ENCODE results near the gene CNOT11.
"Not testable (repeated sequence)": the region's sequence is repeated elsewhere in the genome, so short reads cannot be mapped to it uniquely, and the experiment has no call there.

The CNOT11 gene

DNA sequence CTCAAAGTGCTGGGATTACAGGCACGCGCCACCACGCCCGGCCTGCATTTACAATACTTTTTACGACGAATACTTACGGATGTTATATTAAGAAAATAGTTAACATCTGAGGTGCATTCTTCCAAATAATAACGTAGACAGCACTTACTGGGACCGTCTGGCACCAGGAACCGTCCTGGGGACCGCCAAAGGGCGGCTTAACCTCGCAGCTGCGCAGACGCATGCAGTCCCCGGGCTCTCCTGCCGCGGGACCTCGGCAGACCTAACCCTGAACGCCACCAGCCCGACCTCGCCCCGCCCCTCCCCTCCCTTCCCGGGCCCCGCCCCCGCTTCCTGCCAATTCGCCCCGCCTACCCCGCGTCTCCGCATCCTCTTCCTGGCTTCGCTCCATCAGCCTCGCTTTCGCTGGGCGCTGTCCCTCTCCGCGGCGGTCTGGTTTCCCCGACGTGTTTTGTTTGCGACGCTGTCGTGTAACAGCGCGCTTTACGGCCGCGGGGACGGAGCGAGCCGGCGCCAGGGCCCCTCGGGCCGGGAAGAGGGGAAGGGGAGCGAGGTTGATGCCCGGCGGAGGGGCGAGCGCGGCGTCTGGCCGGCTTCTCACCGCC, at the start of gene CNOT11:
TSS of gene CNOT11 (plus strand) at position 479 of the 605 bp plus-strand sequence. CDS start at position 558, 79 bp downstream.
- DNase-seq, result peak; percentile 84

DNA sequence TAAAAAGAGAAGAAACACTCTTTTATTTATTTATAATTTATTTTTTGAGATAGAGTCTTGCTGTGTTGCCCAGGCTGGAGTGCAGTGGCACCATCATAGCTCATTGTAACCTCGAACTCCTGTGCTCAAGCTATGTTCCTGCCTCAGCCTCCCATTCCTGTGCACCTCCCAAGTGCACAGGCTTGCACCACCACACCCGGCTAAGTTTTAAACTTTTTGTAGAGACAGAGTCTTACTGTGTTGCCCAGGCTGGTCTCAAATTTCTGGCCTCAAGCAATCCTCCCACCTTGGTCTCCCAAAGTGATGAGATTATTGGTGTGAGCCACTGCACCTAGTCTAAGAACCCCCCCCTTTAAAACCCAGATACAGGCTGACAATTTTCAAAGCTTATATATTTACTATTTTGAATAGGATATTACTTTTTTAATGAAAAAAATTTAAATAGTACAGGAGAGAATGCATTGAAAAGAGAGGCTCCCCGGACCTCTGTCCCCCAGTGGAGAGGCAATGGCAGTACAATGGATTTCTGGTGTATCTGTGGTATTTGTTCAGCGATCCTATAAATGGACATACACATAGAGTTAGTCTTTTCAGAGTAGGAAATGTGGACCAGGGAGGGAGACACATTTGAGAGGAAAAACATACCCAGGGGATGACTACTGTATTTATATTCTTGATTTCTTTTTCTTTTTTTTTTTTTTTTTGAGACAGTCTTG, 48.1 kb upstream of the CNOT11 start:
- no peak for DNase-seq

DNA sequence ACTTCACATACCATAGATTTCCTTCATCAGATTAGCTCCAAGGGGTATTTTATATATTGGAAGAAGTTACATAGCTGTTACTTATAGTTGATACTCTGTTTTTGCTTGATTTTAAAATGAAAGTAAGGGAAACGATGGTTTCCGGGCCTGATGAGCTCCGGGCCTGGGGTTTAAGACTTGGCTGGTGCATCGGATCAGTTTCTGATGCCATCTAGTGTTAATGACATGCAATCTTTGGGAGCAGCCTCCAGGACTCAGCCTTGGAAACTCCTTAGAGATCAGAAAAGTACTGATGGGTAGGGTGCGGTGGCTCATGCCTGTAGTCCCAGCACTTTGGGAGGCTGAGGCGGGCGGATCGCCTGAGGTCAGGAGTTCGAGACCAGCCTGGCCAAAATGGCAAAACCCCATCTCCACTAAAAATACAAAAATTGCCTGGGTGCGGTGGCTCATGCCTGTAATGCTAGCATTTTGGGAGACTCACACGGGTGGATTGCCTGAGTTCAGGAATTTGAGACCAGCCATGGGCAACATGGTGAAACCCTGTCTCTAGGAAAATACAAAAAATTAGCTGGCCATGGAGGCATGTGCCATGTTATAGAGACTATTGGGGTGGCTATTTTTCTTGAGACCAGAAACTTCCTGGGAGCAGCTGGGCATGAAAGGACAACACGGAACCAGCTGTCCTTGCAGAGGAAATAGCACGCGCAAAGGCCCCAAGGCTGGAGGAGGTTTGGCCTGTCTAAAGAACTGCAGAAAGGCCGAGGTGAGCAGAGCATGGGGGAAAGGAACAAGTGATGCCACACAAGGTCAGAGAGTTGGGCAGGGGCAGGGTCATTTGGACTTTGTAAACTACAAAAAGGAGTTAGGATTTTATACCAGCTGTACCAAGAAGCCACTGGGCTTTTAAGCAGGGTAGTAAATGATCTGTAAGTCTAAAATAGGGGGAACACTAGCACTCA, 46.9 kb upstream of the CNOT11 start:
- DNase-seq, result peak; percentile 38

DNA sequence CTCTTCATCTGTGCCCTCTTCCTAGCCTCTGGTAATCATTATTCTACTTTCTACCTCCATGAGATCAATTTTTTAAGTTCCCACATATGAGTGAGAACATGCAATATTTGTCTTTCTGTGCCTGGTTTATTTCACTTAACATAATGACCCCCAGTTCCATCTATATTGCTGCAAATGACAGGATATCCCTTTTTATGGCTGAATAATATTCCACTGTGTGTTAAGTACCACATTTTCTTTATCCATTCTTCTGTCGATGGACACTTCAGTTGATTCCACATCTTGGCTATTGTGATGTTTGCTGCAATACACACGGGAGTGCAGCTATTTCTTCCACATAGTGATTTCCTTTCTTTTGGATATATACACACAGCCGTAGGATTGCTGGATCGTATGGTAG, 43.9 kb upstream of the CNOT11 start:
- no peak for DNase-seq

DNA sequence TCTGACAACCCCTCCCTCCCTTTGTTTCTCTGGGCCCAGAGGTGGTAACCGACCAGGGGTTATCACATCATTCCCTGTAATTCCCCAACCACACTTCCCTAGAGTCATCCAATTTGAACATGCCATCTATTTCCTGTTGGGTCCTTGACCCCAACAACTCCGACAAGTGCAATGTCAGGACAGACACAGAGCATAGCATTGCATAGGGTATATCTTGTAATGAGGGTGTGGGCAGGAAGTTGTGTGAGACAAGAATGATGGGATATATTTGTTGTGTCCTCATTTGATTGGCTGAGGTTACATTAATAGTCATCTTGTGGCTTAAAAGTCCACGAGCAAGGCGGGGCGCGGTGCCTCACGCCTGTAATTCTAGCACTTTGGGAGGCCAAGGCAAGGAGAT, 33.4 kb upstream of the CNOT11 start:
- DNase-seq, result no peak

DNA sequence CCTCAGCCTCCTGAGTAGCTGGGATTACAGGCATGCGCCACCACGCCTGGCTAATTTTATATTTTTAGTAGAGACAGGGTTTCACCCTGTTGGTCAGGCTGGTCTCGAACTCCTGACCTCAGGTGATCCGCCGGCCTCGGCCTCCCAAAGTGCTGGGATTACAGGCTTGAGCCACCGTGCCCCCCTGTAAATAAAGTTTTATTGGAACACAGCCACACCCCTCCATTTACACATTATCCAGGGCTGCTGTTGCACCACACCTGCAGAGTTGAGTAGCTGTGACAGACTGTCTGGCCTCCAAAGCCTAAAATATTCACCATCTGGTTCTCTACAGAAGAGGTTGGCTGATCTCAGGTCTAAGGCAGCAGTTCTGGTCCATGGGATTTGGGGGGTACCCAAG, 32.6 kb upstream of the CNOT11 start:
- not testable (repeated sequence) for DNase-seq

DNA sequence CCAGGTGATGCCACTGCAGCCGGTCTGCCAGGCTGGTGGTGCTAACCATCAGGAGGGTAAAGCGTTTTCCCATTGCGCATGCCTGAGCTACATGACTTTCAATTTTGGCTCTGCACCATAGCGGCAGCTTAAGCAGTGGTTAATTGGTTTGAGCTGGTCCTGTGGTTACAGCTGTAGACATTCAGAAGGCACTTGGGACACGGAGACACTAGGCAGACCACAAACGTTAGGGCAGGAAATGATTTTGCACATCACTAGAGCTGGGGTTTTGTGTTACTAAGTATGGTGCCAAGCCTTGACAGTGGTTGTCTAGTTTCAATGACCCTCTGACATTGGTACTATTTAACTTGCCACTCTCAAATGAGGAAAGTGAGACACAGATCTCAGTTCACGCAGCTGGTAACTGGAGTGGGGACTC, 28.9 kb upstream of the CNOT11 start:
- DNase-seq, result no peak

DNA sequence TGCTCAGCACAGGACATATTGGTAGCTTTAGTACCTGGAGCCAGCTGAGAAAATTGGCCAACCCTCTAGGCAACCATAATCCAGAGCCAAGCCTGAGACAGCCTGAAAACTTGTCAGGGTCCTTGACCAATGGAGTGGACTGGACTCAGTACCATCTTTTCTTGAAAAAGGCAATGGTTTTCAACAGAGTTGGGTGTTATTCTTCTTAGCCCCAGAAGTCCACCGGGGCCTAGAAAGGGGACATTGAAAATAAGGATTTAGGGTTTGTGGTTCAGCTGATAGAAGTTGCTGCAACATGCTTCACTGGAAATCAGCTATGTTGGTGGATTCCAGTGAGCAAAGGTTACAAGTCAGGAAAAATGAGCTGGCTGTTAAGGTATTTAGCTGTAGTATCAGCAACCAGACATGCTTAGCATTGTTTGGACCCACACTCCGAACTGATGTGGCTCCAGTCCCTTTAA, 22.1 kb upstream of the CNOT11 start:
- no peak for DNase-seq

DNA sequence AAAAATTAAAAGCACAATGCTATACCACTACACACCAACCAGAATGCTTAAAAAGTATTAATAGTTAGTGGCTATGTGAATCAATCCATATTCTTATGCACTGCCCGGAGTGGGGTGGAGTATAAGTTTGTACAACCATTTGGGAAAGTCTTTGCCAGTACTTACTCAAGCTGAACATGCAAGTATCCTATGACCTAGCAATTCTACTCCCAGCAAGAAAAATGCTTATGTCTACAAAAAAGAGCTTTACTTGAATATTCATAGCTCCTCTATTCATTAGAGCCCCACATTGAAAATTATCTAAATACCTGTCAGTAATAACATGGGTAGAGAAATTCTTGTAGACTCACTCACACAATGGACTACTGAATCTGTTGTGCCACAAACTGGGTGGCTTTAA, 21.4 kb upstream of the CNOT11 start:
- DNase-seq, result no peak

DNA sequence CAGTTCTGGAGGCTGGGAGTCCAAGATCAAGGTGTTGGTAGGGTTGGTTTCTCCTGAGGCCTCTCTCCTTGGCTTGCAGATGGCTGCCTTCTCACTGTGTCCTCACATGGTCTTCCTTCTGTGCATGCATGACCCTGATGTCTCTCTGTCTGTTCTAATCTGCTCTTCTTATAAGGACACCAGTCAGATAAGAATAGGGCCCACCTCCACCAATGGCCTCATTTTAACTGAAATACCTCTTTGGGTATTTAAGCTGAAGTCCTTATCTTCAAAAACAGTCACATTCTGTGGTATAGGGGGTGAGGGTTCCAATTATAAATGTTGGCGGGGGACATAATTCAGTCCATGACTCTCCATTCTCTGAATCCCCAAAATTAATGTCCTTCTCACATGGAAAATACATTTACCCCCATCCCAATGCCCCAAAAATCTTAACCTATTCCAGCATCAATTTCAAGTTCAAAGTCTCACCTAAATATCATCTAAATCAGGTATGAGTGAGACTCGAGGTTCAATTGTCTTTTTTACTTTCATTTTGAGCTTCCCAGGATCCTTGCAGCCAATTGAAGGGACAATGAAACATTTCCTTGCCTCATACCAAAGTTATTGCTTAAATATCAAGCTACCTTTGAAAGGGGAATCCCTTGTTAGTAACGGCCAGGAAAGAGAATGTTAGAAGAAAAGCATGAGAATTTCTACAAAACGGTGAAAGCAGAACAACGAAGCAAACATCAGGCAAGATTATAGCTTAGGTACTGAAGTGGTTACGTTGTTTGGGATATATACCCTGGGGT, 20.6 kb upstream of the CNOT11 start:
- DNase-seq, result no peak

DNA sequence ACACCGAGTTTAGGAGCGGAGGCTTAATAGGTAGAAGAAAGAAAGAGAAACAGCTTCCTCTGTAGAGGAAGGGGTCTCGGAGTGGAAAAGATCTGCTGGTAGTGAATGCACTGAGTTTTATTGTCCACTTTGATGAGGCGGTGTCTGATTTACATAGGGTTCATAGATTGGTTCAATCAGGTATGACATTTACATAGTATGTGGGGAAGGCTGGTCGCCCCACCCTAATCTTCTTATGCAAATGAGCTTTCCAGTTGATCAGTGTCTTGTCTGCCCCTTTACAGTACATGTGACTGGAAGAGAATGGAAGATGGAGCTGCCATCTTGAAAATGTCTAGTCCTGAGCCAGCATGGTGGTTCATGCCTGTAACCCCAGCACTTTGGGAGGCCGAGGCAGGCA, 19.9 kb upstream of the CNOT11 start:
- no peak for DNase-seq

DNA sequence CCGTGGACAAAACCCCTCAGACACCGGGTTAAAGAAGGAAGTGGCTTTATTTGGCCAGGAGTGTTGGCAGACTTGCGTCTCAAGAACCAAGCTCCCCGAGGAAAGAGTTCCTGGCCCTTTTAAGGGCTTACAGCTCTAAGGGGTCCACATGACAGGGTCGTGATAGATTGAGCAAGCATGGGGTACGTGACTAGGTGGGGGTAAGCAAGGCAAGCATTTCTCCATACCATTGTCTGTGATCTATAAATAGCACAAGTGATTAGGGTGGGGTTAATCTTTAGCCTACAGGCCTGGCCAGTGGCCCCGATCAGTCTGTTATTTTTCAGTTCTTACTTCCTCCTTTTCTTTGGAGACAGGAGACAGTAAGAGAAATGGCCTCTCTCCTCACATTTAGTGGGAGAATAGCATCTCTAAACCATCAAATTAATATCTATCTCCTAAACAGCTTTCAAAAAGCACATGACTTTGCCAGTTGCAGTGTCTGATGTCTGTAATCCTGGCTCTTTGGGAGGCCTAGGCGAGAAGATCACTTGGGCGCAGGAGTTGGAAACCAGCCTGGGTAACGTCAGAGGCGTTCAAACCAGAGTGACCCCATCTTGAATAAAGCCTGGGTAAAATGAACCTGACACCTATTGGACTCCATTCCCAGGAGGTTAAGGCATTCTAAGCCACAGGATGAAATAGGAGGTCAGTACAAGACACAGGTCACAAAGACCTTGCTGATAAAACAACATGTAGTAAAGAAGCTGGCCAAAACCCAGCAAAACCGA, 18.3 kb upstream of the CNOT11 start:
- DNase-seq, result no peak

DNA sequence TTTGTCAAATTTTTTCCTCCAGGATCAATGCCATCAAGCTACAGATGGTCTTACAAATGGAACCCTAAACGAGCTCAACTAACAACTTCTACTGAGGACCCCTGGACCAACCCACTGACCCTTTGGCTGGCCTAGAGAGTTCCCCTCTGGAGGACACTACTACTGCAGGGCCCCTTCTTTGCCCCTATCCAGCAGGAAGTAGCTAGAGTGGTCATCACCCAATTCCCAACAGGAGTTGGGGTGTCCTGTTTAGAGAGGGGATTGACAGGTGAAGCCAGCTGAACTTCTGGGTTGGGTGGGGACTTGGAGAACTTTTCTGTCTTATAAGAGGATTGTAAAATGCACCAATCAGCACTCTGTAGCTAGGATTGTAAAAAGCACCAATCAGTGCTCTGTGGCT, 16.7 kb upstream of the CNOT11 start:
- not testable (repeated sequence) for DNase-seq

DNA sequence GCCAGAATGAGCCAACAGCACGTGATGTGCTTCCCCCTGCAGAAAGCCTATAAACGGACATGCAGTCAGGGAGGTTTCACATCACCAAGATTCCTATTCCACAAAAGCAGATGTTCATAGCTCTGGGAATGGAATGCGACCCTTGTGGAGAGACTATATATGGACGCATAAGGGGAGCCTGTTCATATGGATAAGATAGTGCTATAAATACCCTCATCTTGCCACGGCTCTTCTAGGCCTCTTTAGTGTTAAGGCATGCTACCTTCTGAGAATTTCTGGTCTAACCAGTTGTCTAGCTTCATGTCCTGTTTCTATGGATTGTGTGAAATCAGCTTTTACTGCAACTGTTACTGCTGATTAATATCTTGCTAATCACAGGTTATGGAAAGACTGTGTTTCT, 14.7 kb upstream of the CNOT11 start:
- DNase-seq, result not testable (repeated sequence)

DNA sequence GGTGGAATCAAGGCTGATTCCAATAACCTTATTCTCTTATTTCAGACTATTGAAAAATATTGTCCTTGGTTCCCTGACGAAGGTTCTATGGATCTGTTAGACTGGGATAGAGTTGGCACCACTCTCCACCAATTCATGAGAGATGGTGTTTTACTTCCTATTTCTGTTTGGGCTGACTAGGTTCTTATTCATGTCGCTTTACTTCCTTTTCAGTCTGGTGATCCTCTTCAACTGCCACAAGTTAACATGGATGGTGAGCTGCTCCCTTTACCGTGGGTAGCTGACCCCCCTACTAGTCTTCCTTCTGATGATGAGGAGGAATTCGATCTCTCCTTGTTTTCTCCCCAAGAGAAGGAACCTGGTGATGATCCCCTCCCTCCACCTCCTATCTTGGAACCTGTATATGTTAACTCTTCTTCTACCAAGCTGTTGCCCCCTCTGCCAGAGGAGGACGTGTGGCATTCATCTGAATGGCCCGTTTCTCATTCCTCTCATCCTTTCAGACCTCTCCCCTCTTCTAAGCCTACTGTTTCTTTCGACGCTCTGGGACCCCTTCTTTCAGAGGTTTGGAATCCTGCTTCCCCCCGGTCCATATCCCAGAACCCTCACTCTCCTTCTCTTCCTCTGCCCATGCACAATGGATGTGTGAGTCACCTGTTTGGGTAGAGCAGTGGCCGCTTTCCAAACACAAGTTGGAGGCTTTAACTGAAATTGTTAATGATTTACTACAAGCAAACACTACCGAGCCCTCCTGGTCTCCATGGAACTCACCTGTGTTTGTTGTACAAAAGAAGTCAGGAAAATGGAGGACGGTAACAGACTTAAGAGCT, 13.5 kb upstream of the CNOT11 start:
- DNase-seq, result no peak

DNA sequence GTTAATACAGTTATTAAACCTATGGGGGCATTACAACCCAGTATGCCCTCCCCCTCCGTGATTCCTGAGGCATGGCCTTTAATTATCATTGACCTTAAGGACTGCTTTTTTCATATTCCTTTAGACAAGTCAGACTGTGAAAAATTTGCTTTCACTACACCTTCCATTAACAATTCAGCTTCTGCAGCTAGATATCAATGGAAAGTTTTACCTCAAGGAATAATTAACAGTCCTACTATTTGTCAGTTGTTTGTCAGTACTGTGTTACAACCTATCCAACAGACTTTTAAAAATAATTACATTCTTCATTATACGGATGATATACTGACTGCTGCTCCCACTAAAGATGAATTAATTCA, 12.9 kb upstream of the CNOT11 start:
- not testable (repeated sequence) for DNase-seq

DNA sequence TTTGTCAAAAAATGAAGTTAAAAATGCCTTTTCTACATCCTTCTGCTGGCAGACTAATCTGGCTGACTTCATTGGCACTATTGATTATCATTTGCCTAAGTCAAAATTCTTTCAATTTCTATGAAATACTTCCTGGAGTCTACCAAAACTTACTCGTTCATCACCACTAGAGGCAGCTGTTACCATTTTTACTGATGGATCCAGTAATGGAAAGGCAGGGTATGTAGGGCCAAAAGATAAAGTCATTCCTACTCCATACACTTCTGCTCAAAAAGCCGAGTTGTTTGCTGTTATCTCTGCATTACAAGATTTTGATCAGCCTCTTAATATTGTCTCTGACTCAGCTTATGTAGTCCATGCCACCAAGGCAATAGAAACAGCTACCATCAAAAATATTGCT, 12.0 kb upstream of the CNOT11 start:
- not testable (repeated sequence) for DNase-seq

DNA sequence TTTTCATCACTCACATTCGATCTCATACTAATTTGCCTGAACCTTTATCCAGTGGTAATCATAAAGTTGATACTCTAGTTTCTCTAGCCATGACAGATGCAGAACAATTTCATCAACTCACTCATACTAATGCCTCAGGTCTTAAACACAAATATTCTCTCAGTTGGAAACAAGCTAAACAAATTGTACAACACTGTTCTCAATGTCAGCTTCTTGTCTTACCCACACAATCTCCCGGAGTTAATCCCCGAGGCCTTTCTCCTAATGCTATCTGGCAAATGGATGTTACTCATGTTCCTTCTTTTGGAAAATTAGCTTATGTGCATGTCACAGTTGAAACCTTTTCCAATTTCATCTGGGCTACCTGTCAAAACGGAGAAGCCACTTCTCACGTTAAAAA, 11.5 kb upstream of the CNOT11 start:
- no peak for DNase-seq

DNA sequence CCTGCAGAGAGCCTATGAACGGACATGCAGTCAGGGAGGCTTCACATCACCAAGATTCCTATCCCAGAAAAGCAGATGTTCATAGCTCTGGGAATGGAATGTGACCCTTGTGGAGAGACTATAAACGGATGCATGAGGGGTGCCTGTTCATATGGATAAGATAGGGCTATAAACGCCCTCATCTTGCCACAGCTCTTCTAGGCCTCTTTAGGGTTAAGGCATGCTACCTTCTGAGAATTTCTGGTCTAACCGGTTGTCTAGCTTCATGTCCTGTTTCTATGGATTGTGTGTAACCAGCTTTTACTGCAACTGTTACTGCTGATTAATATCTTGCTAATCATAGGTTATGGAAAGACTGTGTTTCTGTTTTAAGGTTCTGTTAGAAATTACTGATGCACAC, 8.3 kb upstream of the CNOT11 start:
- DNase-seq, result not testable (repeated sequence)

DNA sequence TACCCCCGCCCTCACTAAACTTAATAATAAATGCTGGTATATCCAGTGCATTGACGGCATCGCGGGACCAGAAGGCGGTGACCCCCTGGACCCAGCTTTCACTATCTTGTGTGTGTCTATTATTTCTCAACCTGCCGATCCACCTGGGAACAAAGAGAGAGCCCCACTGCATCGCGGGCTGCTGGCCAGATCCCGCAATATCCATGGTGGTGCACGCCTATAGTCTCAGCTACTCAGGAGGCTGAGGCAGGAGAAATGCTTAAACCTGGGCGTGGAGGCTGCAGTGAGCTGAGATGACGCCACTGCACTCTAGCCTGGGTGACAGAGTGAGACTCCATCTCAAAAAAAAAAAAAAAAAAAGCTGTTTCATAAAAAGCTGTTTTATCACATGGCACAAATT, 7.8 kb upstream of the CNOT11 start:
- not testable (repeated sequence) for DNase-seq

DNA sequence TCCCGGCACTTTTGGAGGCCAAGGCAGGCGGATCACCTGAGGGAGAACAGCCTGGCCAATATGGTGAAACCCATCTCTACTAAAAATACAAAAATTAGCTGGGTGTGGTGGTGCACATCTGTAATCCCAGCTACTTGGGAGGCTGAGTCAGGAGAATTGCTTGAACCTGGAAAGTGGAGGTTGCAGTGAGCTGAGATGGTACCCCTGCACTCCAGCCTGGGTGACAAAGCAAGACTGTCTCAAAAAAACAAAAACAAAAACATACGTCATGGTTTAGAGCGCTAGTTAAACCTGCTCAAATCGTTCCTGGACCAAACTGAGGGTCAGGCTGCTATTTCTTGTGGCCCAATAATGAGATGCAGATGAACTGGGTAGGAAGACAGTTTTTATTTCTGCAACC, 7.2 kb upstream of the CNOT11 start:
- not testable (repeated sequence) for DNase-seq
